ENCODE data around the gene HCN4. TPM values are rescaled to one million over a fixed set of nuclear protein-coding genes. Genes with fewer than 3 reads are reported as not detected.

Gene HCN4
- total RNA-seq, 1 donor = not detected

DNA sequence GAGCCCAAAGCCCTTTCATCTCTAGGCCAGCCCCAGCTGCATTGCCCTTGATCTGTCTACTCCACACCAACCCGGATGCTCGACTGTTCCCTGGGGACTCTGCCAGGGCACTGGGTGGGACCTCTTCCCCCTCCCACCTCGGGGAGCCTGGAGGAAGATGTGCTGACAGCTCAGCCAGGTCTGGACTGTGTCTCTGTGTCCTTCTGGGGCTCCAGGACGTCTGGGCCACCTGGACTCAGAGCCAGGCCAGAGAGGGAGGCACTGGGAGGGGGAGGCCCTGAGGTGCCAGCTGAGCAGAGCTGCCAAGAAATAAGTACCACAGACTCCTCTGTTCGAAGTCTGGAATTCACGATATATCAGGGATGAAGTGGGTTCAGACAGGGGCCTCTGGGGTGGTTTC lies 5.8 kb upstream of the HCN4 start:
- no peak overlapping the region for H3K4me3 ChIP-seq (ENCODE audit: insufficient read depth, low read length)
- H3K36me3 ChIP-seq (ENCODE audit: insufficient read depth, low read length) = no peaks in the 10 kb centered on the region
- H3K9me3 ChIP-seq (ENCODE audit: low read depth, low read length) = no peaks in the 10 kb centered on the region
- TF ChIP-seq, protein P1, sequence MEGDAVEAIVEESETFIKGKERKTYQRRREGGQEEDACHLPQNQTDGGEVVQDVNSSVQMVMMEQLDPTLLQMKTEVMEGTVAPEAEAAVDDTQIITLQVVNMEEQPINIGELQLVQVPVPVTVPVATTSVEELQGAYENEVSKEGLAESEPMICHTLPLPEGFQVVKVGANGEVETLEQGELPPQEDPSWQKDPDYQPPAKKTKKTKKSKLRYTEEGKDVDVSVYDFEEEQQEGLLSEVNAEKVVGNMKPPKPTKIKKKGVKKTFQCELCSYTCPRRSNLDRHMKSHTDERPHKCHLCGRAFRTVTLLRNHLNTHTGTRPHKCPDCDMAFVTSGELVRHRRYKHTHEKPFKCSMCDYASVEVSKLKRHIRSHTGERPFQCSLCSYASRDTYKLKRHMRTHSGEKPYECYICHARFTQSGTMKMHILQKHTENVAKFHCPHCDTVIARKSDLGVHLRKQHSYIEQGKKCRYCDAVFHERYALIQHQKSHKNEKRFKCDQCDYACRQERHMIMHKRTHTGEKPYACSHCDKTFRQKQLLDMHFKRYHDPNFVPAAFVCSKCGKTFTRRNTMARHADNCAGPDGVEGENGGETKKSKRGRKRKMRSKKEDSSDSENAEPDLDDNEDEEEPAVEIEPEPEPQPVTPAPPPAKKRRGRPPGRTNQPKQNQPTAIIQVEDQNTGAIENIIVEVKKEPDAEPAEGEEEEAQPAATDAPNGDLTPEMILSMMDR (IDR thresholded peaks at IDR 0.05; ENCODE audit: extremely low read depth, low read depth, low read length) = no peak
- H3K27ac ChIP-seq (ENCODE audit: low read depth, low read length) = no peak overlapping the region
- no peaks in the 10 kb centered on the region for H3K4me1 ChIP-seq (ENCODE audit: insufficient read depth, low read length)
- H3K27me3 ChIP-seq (ENCODE audit: insufficient read depth, low read length) = peaks cover 49% of the 10 kb centered on the region
- peak; percentile 31 for DNase-seq (ENCODE audit: insufficient read length, low spot score, missing footprints)
- no peak overlapping the region for H2AFZ ChIP-seq (ENCODE audit: low read length)
- H3K79me2 ChIP-seq (ENCODE audit: insufficient read depth, low read length) = no peaks in the 10 kb centered on the region
- no peak overlapping the region for H3K4me2 ChIP-seq (ENCODE audit: insufficient read depth, low read length)
- no peaks in the 10 kb centered on the region for H4K20me1 ChIP-seq (ENCODE audit: insufficient read depth, low read length)

GRCh38 chr15:73373221-73373620 lies 4.5 kb upstream of the HCN4 start:
- TF ChIP-seq, protein P1 (IDR thresholded peaks at IDR 0.05; ENCODE audit: extremely low read depth, low read depth, low read length) = no peak
- peak; percentile 82 for DNase-seq (ENCODE audit: insufficient read length, low spot score, missing footprints)
- H3K4me3 ChIP-seq (ENCODE audit: insufficient read depth, low read length) = no peak overlapping the region
- no peaks in the 10 kb centered on the region for H3K36me3 ChIP-seq (ENCODE audit: insufficient read depth, low read length)
- no peaks in the 10 kb centered on the region for H3K79me2 ChIP-seq (ENCODE audit: insufficient read depth, low read length)
- no peaks in the 10 kb centered on the region for H4K20me1 ChIP-seq (ENCODE audit: insufficient read depth, low read length)
- no peak overlapping the region for H3K27ac ChIP-seq (ENCODE audit: low read depth, low read length)
- no peak overlapping the region for H3K4me2 ChIP-seq (ENCODE audit: insufficient read depth, low read length)
- no peak overlapping the region for H2AFZ ChIP-seq (ENCODE audit: low read length)
- no peaks in the 10 kb centered on the region for H3K4me1 ChIP-seq (ENCODE audit: insufficient read depth, low read length)
- no peaks in the 10 kb centered on the region for H3K9me3 ChIP-seq (ENCODE audit: low read depth, low read length)
- H3K27me3 ChIP-seq (ENCODE audit: insufficient read depth, low read length) = peaks cover 58% of the 10 kb centered on the region

- Histone ChIP-seq H3K79me2 (ENCODE audit: insufficient read depth, low read length) (no peaks in the 10 kb centered on the region), H3K4me2 (ENCODE audit: insufficient read depth, low read length) (no peak overlapping the region), H2AFZ (ENCODE audit: low read length) (no peak overlapping the region), H3K27ac (ENCODE audit: low read depth, low read length) (no peak overlapping the region), H3K27me3 (ENCODE audit: insufficient read depth, low read length) (peaks cover 65% of the 10 kb centered on the region), H4K20me1 (ENCODE audit: insufficient read depth, low read length) (no peaks in the 10 kb centered on the region), H3K4me3 (ENCODE audit: insufficient read depth, low read length) (no peak overlapping the region), H3K4me1 (ENCODE audit: insufficient read depth, low read length) (no peaks in the 10 kb centered on the region), H3K9me3 (ENCODE audit: low read depth, low read length) (no peaks in the 10 kb centered on the region), H3K36me3 (ENCODE audit: insufficient read depth, low read length) (no peaks in the 10 kb centered on the region)
- TF ChIP-seq, protein P1 (IDR thresholded peaks at IDR 0.05; ENCODE audit: extremely low read depth, low read depth, low read length) = no peak
- peak; percentile 54 for DNase-seq (ENCODE audit: insufficient read length, low spot score, missing footprints)
Observed at GRCh38 chr15:73371812-73372211, 3.1 kb upstream of the HCN4 start.

DNA sequence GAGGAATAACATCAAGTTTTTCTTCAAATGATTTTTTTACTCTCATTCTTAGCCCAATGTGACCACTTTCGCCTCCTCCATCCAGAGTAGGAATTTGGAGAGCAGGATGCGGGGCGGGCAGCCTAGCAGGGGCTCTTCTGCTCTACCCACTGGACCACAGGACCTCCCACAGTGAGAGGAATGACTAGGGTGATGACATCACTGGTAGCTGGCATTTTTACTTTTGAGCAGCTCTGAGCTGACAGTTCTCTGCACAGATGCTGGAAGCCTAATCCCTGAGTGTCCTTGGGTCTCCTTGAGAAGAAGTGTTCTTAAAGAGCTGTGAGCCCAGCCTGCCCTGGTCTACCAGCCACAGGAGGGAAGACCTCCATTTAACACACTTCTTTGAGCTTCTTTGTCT lies 1.4 kb upstream of the HCN4 start:
- no peak overlapping the region for H3K27ac ChIP-seq (ENCODE audit: low read depth, low read length)
- H3K4me3 ChIP-seq (ENCODE audit: insufficient read depth, low read length) = no peak overlapping the region
- TF ChIP-seq, protein P1 (IDR thresholded peaks at IDR 0.05; ENCODE audit: extremely low read depth, low read depth, low read length) = no peak
- no peaks in the 10 kb centered on the region for H3K4me1 ChIP-seq (ENCODE audit: insufficient read depth, low read length)
- no peaks in the 10 kb centered on the region for H4K20me1 ChIP-seq (ENCODE audit: insufficient read depth, low read length)
- peaks cover 78% of the 10 kb centered on the region for H3K27me3 ChIP-seq (ENCODE audit: insufficient read depth, low read length)
- H3K9me3 ChIP-seq (ENCODE audit: low read depth, low read length) = no peaks in the 10 kb centered on the region
- no peaks in the 10 kb centered on the region for H3K79me2 ChIP-seq (ENCODE audit: insufficient read depth, low read length)
- no peaks in the 10 kb centered on the region for H3K36me3 ChIP-seq (ENCODE audit: insufficient read depth, low read length)
- H3K4me2 ChIP-seq (ENCODE audit: insufficient read depth, low read length) = no peak overlapping the region
- no peak overlapping the region for H2AFZ ChIP-seq (ENCODE audit: low read length)
- DNase-seq (ENCODE audit: insufficient read length, low spot score, missing footprints) = peak; percentile 89

Data from osteoblast (primary cell).